NCI-H146 (cell line): ENCODE data around the gene PRKN.
"Not testable (repeated sequence)": the region's sequence is repeated elsewhere in the genome, so short reads cannot be mapped to it uniquely, and the experiment has no call there.

Source experiments
- DNase-seq: peaks from one replicate; lab custom pipeline; 2025; lab: John Stamatoyannopoulos, UW

Gene PRKN

DNA sequence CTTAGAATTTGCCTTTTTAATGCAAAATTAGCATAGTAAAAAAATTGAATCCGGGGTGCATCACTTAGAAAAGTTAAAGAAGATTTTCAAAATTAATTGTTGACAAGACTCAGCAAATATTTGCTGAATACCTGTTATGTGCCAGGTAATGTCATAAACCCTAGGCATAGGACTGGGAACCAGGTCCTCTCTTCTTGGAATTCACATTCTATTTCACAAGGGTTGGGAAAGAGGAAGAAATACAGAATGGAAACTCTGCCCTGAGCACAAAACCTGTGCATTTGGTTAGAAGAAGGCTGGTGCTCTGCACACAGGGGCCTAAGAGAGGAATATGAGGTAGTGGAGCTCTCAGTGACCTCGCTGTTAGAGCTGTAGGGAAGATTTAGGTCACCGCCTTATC, 879.9 kb downstream of the PRKN start:
- no peak for DNase-seq

- DNase-seq: no peak
Observed at GRCh38 chr6:161844804-161845203, 882.8 kb downstream of the PRKN start.

DNA sequence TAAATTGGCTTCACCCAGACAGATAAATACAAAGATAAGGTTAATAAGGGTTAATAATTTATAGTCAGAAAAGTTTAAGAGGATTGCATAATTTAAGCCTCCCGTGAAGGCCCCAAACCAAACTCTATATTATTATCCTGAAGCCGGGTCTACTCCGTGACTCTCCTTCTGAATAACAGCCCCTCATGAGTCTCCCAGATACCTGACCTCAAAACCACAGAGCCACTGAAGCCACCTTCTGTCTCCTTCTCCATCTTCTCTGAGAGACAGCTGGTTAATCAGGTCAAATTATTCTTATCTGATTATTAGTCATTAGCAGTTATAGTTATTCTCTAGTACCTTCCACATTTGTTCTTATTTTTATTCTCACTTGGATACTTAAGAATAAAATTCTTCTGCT, 884.5 kb downstream of the PRKN start:
- no peak for DNase-seq

GRCh38 chr6:161840380-161840779, 887.2 kb downstream of the PRKN start:
- no peak for DNase-seq

DNA sequence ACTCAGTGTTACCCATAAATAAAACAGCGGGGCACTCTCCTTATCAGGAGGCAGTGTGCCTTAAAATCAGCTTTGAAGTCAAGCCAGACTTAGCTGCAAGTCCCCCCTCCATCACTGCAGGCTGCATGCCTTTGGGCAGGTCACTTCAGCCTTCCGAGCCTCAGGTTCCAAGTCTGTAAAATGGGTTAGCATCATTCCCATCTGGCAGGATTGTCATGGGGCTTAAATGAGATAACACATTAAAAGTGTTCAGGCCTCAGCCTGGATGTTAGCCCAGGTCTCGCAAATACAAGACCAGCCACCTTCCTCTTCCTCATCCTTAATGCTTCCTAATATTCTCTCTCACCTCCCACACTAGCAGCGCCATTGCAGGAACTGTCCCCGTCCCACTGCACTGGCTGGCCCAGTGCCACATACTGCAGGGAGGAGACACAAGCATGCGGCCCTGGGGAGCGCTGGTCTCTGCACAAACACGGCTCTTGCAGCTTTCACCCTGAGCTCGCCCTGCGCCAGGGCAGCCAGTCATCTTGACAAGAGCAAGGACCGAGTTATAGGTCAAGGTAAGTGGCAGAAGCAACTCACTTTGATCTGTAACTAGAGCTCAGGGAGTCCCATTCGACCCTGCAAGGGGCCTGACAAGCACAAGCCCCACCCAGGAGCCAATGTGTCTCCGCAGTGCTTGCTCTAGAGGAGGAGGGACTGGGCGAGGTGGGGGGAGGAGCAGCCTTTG, 889.1 kb downstream of the PRKN start:
- no peak for DNase-seq

GRCh38 chr6:161837854-161838253, 889.7 kb downstream of the PRKN start:
- no peak for DNase-seq

GRCh38 chr6:161837449-161837735, 890.2 kb downstream of the PRKN start:
- no peak for DNase-seq

DNA sequence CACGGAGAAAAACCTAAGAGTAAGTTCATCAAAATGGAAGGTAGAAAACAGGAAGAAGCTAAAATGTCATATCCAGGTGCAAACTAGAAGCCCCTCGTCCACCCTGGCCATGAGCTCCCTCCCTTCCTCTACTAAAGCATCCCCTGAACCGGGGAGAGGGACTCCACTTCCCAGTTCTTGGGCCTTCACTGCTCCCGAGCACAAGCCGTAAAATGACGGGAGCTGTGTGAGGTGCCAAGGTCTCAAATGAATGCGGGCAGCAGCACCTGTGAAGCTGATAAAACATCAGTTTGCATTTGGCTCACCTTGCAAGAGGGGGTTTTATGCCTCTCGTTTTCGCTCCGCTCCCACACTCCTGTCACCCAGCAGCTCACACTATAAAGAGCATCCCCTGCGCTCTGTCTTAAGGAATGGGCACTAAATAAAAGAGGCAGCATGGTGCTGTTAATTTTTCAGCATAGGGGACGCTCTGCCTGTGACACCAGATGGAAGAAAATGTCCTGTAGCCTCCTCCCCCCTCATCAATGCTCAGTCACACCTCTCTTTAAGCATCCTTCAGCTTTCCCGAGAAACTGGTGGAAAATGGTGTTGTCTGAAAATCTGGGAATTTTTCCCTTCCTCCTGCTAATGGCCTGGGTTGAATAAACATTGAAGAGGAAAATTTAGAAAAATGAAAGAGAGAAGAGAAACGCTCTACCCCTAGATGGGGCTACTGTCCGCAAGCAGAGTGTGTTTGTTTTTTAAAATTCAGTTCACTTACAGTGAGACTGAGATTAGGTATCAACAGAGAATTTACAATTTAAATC, 890.7 kb downstream of the PRKN start:
- peak; percentile 29 for DNase-seq

DNA sequence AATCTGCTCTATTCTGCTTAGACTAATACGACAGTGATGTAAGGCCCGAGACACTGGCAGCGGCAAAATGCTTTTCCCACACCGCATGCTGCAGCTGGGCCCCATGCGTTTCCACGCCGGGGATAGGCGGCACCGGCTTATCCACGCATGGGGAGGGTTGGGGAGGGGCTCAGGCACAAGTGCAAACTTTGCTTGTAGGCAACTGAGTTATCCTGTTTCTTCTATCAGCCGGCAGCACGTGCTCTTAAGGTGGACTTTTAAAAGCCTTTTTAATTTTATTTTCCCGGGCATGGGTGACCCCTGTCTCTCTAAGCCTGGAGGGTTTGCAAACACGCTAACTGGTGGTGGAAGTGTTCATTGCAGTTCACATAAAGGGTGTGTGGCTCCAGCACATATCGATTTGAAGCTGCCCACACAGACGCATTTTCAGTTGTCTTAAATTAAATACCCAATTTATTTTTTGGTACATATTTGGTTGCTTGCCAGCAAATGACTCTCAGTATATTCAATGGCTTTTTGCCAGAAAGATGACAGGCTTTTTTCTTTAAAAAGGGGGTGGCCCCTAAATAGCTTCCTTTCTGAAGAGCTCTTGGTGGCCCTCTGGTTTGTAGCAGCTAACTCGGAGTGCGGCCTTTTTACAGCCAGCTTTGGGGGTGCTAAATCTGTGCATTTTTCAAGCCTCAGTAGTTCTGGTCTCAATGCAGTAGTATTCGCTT, 891.9 kb downstream of the PRKN start:
- no peak for DNase-seq

DNA sequence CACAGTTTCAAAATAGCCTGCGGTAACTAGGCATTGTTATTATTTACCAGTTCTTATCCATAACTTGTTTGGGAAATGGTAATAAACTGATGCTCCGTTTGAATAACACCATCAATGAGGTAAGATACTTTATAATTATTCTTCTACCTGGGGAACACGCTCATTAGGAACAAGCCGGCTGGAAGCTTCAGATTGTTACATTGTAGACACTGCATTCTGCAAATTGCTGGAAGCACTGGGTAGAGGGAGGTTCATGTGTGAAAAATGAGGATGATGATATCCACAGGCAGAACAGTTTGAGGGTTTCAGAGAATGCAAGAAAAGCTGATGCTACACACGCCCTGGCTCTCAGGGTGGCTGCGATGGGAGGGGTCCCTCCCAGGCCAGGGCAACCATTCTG, 893.1 kb downstream of the PRKN start:
- DNase-seq: no peak

- DNase-seq: no peak
Observed at GRCh38 chr6:161833099-161833860, 894.3 kb downstream of the PRKN start.

DNA sequence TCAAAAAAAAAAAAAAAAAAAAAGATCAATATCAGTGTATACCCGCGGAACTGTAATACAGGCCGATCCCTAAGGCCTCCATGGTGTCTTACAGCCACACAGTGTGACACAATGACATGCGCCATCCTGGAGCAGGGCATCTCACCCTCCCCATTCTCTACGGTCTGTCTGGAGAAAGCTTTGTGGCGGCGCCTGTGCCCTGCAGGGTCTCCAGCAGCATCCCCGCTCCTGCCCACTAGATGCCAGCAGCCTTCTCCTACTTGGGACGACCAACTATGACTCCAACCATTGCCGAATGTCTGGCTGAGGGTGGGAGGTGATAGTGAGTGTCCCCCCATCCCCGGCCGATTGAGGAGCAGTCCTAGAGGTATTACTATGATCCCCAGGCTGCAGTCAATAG, 894.9 kb downstream of the PRKN start:
- no peak for DNase-seq

DNA sequence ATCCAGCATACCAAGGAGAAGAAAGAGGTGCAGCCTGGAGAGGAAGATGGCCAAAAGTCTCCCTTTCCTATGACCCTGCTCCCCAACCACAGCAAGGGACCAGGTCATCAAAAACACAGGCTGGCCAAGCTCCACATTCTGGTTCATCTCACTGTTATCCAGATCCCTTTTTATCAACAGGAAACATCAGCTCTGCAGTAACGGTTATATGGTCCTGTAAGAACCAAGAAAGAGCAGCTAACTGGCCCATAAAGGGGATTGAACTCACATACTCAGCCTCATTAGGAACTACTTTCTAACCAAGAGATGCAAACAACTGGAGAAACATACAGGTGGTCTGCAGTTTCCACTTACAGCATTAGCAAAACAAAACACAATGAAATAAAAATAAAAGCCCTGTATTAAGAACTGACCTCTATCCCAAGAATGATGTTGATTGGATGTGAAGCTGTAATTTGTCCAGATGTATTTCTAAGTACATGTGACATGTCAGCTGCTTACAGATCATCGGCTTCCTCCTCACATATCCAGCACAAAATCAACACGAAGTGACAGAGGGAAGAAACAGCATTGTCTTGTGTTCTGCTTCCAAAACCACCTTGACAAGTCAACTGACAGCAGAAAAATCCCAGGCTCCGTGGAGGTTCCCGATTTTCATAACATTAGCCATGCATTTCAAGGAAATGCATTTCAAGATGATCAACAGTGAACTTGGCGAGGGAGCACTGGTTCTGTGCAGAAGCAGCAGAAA, 896.5 kb downstream of the PRKN start:
- DNase-seq: no peak

DNA sequence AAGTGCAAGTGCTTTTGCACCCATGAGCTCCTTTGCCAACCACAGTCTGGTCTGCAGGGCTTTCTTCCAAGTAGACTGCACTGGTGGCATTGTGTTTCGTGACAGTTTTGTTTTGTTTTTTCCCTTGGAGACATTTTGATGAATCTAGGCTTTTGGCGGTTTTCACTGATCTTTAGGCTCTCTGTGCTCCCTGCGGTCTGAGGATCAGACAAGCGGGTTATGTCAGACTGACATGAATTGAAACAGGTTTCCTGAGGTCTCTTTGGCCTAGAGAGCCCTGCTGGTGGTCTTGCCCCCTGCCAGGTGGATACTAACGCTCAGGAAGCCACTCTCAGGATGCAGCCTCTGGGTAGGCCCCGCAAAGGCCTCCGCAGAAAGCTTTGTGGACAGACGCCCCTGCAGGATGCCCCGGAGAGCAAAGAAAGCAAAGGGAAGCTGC, 898.3 kb downstream of the PRKN start:
- DNase-seq: no peak

- no peak for DNase-seq
Observed at GRCh38 chr6:161828355-161828754, 899.2 kb downstream of the PRKN start.

- no peak for DNase-seq
Observed at GRCh38 chr6:161826512-161826911, 901.1 kb downstream of the PRKN start.

GRCh38 chr6:161822204-161822603, 905.4 kb downstream of the PRKN start:
- DNase-seq: not testable (repeated sequence)

DNA sequence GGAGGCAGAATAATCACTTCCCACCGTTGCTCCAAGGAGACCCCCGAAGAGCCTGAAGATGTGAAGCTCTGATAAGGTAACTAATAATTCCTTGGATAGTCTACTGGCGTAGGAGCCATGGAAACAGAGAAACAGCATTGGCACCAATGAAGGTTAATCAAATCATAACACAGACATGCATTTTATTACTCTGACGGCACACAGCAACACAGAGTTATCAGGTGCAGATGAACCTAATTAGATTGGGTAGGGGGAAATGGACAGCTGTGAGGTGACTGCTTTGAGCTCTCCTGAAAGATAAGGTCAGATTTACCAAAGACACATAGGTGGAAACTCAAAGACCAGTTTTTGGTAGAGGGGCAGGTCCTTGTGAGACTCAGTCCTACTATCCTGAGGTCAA, 909.7 kb downstream of the PRKN start:
- no peak for DNase-seq

- no peak for DNase-seq
Observed at GRCh38 chr6:161815965-161816364, 911.6 kb downstream of the PRKN start.

DNA sequence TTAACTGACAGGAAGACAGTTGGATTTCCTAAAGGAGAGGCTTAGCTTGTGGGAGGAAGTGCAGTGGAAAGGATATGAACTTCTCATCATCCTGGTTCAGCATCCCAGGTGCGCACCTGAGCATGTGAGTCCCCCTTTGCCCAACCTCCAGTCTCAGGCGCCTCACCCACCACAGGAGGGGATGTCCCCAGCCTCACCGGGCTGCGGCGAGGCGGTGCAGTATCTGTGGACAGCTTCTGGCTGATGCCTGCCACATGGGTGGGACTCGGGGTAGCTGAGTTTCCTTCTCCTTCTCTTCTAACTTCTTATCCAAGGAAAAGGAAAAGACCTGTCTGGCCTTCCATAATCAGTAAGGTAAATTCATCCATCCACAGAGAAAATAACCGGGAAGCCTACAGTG, 914.4 kb downstream of the PRKN start:
- no peak for DNase-seq

DNA sequence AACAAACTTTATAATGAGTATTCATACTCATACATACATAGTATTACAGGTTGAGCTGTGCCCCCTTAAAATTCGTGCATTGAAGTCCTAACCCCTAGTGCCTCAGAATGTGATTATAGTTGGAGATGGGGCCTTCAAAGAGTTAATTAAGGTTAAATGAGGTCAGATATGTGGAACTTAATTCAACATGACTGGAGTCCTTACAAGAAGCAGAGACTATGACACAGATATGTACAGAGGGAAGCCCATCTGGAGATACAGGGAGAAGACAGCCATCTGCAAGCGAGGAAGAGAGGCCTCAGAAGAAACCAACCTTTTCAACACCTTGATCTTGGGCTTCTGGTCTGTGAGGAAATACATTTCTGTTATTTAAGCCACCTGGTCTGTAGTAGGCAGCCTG, 917.6 kb downstream of the PRKN start:
- no peak for DNase-seq

DNA sequence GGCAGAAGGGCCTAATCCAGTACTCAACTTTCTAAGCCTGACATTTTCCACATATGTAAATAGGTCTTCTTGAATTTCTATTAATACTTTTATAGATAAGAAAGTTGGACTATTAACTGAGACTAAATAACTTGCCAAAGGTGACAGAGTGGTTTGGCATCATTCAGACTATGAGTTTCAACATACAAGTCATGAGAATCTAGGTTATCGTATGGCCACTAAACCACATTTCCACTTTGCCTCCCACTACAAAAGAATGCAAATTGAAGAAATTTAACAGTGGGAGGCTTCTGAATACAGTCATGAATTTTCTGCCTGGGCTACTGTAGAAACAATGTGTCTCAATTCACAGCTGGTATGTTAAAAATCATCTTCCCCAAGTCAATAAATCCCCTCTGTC, 922.7 kb downstream of the PRKN start:
- DNase-seq: no peak
